ENCODE measurements around the gene GLIPR2. TPM values are rescaled to one million over a fixed set of nuclear protein-coding genes. Genes with fewer than 3 reads are reported as not detected.
A peak's percentile ranks its signal among the peaks of the same experiment; 100 is the strongest.
"Not testable (repeated sequence)": the region's sequence is repeated elsewhere in the genome, so short reads cannot be mapped to it uniquely, and the experiment has no call there.

GLIPR2 gene
- total RNA-seq, 1 experiment from 2014 or later: 27.8 TPM

DNA sequence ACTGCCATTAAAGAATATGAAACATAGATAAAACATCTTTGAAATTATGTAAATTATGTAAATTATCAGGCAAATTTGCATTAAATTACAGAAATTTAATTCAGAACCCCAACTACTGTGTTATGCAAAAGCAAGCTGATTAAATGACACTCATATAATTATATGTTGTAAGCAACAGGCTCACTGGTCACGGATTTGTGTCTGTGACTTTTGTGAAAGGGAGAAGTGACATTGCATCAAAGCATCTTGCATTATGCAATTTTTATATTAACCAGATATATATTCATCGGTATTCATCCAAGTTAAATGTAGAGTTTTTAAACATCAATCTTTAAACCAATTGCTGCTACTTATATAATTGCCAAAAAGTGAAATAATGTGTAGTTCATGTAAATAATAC lies 13.0 kb upstream of the GLIPR2 start:
- no peak for DNase-seq (ENCODE audit: low read depth)

DNA sequence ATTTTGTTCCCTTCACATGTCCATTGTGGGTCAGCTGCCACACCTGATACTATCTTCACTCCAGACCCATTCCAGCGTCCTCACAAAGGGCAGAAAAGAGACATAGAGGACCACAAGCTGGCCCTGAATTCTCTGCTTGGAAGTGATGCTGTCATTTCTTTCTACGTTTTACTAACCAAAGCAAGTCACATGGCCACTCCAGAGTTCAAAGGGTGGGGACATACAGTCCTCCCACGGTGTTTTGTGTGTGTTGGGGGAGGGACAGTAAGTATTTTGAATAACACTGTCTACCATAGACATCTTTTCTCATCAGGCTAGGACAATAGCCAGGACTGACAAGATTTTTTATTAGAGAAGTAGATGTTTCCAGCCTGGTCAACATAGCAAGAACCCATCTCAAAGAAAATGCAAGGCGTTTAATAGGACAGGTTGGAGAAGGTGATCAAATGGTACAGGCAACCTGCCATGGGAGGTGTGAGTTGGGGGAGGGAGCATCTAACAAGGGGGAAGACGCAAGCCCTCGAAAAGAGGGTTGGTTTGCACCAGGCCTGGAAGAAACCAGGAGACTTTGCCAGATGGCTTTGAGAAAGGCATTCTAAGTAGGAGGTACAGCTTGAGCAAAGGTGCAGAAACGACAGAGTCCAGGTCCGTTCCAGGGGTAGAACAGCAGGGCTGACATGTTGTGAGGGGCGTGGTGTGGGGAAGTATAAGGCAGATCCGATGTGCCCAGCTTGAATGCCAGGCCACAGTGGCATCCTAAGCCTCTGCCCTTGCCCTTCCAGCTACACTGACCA lies 11.3 kb upstream of the GLIPR2 start:
- no peak for DNase-seq (ENCODE audit: low read depth)

DNA sequence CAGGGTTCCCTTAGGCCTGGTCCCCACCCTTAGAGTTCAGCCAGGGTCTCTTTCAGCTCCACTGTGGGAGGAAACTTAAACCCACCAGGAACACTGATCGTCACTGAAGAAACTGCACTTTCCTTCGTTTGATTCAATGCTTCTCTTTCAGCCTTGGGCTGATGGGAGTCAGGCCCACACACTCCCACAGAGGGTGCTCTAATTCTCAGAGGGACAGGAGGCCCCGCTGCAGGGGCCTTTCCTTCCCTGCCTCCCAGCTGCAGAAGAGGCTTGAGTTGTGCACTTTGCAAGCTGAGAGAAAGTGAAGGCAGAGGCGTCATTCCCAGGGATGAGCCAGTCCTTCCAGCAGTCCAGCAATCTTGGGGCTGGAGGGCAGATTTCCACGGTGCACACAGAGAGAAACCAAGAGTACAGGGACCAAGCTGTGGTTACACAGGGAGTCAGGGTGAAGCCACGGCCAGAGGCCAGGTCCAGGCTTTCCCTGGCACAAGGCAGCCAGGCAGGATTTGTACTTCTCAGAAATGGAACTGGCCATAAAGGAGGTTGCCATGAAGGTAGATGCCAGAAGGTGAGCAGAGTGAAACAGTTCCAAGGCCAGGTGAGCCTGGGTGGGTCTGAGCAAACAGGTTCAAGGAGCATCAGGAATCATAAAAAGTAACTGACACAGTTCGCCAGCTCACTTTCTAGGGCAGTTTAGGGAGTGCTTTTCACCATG lies 10.4 kb upstream of the GLIPR2 start:
- DNase-seq (ENCODE audit: low read depth): no peak

DNA sequence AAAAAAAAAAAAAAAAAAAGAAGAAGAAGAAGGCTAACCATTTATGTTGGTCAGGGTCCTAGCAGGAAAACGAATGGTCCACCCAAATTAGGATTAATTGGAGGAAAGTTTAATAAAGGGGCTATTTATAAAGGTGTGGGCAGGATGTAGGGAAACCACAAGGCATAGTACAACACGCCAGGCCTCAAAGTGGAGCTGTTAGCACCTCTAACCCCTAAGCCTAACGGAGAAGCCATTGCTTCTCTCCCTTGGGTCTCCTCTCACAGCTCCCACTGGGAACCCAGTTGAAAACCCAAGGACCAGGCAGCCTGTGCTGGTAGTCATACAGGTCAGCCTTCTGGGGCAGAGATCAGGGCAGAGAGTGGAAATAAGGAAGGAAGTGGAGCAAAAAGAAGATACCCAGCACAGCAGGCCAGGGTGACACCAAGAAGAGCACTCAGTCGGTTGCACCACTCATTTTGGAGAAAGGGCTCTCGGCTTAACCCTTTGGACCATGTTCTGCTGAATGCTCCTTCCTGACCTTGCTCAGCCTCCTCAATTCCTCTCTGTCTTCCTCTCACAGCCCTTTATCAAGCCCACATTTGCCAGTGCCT lies 8.8 kb upstream of the GLIPR2 start:
- DNase-seq (ENCODE audit: low read depth): no peak

DNA sequence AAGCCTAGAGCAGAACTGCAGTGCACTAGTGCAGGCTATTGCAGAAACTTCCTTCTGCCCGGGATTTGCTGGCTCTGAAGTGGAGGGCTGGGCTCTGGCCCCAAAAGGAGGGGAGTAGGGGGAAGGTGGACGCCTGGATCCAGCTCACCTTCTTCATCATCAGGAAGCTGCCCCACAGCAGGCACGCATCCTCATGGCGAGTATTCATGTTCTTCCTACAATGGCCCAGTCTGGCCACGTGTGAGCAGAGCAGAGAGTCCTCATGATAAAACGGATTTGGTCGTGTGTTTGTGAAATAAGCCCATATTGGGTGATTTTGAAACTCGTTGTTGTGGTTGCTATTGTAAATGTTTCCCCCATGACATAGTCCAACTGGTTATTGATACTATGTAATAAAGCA lies 8.2 kb upstream of the GLIPR2 start:
- DNase-seq (ENCODE audit: low read depth): no peak

DNA sequence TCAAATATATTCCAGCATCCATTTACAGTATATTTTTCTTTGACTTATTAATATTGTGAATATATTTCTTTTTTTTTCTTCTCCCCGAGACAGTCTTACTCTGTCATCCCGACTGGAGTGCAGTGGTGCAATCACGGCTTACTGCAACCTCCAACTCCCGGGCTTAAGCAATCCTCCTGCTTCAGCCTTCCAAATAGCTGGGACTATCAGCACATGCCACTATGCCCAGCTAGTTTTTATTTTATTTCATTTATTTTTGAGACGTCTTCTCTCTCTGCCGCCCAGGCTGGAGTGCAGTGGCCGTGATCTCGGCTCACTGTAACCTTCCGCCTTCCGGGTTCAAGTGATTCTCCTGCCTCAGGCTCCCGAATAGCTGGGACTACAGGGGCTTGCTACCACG lies 7.4 kb upstream of the GLIPR2 start:
- no peak for DNase-seq (ENCODE audit: low read depth)

DNA sequence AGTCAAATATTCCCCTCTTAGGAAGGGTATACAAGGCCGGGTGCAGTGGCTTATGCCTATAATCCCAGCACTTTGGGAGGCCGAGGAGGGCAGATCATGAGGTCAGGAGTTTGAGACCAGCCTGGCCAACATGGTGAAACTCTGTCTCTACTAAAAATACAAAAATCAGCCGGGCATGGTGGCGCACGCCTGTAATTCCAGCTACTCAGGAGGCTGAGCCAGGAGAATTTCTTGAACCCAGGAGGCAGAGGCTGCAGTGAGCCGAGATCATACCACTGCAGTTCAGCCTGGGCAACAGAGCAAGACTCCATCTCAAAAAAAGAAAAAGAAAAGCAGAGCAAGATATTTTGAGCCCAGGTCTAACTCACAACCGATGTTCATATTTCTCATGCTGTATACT lies 4.9 kb upstream of the GLIPR2 start:
- DNase-seq (ENCODE audit: low read depth): not testable (repeated sequence)

DNA sequence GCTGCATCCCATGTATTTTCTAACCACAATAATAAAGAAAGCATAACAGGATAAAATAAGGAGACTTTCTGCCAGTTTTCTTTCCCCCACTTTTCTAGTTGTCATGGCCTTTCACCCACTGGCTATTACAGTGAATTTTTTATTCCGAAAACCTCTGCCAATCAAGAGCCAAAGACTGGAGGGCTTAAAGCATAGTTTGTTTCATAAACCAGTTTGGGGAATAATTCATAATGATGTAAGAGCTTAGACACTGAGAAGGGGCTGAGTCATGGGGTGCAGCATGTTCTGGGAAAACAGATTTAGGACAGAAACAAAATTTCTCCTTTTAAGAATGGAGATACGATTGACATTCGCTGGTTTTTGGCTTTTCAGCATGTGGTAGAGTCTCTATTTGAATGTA lies 4.4 kb upstream of the GLIPR2 start:
- DNase-seq (ENCODE audit: low read depth): peak; percentile 43

DNA sequence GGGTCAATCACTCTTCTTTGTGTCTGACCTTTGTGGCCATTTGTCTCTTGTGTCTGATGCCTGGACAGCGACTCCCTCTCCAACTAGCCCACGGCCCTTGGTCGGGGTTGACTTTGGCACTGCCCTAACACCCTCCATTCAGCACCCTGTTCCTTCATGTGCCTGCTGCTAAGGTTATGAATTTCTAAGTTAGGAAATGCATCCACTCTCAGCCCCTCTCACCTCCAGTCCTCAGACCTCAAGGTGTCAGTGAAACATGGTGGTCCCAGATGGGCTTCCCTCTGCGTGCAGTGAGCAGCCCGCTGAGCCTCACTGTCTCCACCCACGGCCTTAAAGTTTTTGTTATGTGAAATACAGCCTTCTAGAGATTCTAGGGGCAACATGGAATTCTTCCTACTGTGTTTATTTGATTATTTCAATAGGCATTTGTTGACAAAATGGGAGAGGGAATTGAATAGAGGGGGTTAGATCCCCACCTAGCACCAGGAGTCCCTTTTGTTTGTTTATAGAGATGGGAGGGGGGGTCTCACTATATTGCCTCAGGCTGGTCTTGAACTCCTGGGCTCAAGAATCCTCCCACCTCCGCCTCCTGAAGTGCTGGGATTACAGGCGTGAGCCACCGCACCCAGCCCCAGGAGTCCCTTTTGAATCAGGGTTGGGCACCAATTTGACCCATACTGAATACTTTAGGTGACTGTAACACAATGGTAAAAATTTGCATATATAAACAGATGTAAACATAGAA lies 1.6 kb upstream of the GLIPR2 start:
- DNase-seq (ENCODE audit: low read depth): no peak

DNA sequence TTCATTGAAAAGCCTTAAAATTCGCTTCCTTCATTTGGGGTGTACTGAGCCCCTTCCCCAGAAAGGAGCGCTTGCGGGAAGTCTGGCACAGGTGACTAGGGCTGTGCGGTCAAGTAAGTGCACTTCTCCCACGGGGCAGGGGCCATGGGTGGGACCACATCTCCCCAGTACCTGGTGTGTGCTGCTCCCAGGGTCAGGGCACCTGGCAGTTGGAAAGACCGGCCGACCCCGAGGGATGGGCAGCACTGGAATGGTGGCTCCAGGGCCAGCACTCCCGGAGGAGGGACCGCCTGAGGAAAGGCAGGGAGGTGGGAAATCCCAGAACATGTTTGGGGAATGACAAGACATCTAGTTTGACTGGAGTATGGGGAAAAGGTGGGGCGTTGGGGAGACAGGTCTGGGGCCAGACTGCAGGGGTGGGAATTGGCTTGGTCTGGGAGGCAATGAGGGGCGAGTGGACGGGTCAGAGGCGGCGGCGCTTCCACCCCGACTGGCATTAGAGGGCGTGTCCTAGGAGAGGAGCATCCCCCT lies 727 bp upstream of the GLIPR2 start:
- peak; percentile 43 for DNase-seq (ENCODE audit: low read depth)

DNA sequence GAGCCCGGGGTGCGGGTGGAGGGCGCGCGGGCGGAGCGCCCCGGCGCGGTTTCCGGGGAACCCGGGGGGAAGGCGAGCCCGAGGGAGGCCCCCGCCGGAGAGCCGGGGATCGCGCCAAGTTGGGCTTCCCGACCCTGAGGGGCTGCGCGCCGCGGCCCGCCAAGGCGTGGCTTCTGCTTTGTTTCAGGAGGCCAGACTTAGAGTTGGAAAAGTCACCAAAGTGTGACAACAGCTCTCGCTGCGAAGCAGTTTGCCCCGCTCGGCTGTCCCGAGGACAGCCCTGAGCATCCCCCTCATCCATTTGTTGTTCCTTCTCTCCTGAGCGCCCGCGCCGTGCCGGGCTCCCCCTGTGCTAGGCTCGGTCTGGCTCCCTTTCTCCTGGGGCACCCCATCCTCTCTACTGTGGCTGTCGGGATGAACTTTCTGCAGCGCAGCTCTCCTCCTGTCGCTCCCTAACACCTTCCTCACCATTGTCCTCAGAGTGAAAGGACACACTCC lies 410 bp downstream of the GLIPR2 start:
- DNase-seq (ENCODE audit: low read depth): peak; percentile 26

DNA sequence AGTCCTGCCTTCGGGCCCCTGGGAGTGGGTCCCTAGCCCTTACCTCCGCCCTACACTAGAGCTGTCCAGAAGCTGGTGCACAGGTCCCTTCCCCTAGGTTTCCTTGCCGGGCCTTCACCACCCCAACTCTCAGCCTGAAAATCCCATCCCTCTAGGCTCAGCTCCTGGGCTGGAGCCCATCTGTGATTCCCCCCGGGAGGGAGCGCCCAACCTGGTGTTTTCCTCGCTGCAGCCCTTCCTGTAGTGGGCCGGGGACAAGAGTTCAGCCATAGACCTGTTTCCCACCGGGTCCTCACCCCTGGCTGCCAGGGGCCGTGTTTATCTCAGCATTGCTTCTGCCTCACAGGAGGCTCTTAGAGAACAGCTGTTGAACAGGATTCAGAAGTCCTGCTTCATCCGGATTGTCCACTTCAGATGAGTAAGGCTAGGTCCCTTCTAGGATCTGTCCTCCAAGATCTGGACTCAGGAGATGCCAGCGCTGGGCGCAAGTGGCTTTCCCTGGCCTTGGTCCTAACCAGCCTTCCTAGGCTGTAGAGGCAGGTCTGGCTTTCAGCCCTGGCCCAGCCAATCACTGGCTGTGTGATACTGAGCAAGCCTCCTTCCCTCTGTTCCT lies 965 bp downstream of the GLIPR2 start:
- DNase-seq (ENCODE audit: low read depth): no peak

DNA sequence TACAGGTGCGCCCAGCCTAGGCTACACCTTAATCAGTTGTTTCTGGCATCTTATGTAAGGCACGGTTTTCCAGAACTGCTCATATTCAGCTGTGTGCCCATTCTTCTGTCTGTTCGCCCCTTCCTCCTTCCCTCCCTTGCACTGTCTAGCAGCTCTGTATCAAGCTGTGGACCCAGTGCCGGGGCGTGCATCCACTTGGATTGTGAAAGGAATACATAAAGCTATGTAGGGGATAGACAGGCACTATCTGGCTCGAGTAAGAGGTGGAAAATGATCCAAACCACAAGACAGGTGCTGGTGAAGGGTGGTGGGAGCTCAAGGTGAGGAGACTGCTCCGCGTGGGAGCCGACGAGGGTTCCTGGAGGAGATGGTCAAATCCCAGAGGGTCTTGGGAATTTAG lies 2.0 kb downstream of the GLIPR2 start:
- DNase-seq (ENCODE audit: low read depth): no peak

DNA sequence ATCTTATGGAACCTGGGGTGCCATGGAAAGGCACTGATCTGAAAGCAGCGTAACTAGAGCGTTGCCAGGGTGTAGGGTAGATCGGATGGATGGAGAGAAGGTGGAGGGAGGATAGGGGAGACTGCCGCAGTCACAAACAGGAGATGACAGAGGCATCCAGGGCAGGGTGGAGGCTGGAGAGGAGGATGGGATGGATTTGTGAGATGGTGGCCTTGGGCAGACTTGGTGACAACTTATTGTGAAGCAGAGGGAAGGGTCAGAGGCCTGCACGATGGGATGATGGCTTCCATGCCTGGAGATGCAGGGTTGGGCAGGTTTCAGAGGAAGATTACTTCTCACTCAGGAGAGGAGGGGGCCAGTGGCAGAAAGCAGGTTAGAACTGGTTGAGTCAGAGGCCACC lies 2.4 kb downstream of the GLIPR2 start:
- no peak for DNase-seq (ENCODE audit: low read depth)

DNA sequence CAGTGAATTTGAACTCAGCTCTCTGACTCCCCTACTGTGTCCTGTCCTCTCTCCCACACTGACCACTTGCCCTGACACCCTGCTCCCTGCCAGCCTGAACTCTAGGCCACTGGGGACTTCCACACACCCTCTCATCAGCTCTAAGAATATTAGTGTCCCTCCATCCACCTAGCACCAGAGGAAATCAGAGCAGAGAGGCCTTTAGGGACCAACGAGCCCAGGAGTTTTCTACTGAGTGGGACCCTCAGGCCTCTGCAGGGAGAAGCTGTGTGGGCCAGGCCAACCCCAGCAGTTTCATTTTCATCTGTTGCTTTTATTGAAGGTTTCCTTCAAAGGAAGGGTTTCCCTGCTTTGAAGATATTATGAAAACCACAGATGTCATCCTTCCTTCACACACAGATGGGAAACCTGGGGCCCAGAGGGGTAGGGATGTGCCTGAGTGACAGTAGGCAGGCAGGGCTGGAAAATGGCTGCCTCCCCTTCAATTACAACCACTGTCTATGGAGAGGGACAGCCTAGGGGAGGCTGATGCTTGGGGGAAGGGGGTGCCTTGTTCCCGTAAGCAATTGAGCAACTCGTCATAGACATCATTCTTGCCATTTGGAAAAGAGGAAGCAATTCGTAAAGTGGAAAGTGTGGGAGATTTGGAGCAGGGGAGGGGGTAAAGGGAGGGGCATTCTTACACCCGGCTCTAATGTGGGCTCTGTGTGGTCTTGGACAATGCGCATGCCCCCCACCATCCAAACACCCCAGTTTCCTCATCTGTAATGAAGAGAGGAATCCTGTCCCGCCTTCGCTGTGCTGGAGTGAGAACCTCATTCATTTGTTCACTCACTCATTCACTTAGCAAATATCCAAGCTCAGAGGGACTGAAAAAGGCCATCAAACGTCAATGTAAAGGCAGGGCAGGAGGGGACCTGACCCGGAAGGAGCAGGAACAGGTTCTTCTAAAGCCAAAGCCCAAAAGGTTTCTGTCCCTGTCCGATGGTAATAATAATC lies 3.9 kb downstream of the GLIPR2 start:
- DNase-seq (ENCODE audit: low read depth): no peak

DNA sequence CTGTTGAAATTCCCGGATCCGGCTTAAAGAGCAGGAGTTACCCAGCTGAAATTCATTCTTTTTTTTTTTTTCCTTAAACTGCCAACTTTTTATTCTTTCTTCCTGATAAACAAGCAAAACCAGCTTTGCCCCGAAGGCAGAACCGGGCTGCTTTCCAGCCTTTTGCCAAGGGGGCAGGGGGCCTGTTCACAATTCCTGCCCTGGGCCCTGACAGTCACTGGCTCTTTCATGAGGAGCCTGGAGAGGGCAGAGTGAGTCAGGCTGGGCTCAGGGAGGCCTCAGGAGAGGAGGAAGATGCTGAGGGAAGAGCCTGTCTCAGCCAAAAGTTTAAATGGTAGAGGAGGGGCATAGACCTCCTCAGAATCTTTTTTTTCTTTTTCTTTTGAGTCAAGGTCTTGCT lies 4.8 kb downstream of the GLIPR2 start:
- DNase-seq (ENCODE audit: low read depth): peak; percentile 65

DNA sequence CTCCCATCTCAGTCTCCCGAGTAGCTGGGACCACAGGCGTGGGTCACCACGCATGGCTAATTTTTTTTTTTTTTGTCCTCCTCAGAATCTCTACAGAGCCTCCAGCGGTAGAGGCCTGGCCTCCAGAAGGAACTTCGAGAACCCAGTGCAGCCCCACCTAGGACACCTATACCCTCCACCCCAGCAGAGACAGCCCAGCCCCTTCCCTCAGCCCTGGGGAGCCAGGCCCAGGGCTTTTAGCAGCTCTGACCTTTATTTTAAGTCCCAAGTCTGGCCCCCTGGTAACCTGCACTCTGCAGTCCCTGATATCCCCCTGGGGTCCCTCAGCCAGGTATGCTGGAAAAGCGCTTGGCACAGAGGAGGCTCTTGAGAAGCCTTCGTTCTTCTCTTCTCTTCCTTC lies 5.2 kb downstream of the GLIPR2 start:
- DNase-seq (ENCODE audit: low read depth): no peak

DNA sequence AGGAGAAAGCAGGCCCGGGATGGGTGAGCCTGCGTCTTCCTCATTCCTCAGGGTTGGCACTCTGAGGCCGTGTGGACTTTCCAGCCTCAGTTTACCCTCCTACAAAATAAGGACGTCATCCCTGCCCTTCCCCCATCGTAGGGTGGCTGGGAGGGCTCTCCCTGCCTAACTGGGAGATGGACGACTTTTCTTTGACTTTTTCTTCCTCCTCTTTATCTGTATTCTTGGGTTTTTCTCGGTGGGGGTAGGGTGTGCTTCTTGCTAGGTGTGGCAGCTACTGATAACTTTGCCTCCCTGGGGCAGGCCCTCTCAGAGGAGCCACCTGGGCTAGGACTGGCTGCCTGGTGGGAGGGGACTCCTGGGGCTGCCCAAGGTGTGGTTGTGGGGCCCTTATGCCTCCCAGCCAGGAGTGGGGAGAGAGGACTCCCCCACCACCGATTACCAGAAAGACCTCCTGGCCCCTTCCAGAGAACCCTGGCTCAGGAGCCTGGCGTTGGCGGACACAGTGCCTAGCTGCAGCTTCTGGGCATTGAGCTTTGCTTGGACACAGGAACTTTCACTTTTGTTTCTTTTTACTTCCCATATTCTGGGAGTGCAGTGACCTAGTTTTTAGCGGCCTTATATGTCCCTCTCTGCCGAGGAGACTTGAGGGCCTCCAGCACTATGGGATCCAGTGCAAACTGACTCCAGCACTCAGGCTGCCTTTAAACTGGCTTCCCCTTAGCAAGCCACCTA lies 6.1 kb downstream of the GLIPR2 start:
- DNase-seq (ENCODE audit: low read depth): no peak

DNA sequence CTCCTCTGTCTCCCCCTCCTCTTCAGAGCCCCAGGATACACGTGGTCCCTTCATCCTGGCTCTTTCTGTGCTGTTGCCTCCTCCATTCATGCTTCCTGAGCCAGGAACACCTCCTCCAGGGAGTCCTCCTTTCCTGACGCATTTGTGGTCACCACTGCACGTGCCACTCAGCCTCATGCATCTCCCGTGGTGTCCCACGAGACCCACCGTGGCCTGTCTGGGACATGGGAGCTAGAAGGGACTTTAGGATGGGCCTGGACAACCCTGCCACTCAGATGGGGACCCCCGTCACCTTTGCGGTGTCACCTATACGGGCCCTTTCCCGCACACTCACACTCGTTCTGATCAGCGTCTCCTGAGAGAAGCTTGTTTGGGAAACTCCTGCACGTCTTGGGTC lies 6.7 kb downstream of the GLIPR2 start:
- DNase-seq (ENCODE audit: low read depth): no peak

All from Daoy (cell line).